SK-N-MC (cell line): ENCODE data around the gene SHOC2.

Experiments
- EZH2 ChIP-seq: fragments of 200-600 bp; sonication (generic); IDR thresholded peaks from one replicate; pipeline ENCODE4 v1.6.1; 2017; ENCODE audit warnings: antibody characterized with exemption
- FOXP2 ChIP-seq: optimal IDR thresholded peaks from 2 replicates; pipeline ENCODE3; 2011; ENCODE audit warnings: mild to moderate bottlenecking, moderate library complexity; ENCODE audit not compliant: insufficient read depth; ENCODE audit errors: extremely low read length, control extremely low read depth

GRCh38 chr10:110887560-110887959, 31.8 kb upstream of the SHOC2 start:
- no peak for TF ChIP-seq FOXP2
- no peak for TF ChIP-seq EZH2
